ENCODE measurements around the gene FAM136A. TPM values are rescaled to one million over a fixed set of nuclear protein-coding genes. Genes with fewer than 3 reads are reported as not detected.

Gene FAM136A
- total and polyA plus RNA-seq, 2 of the 13 experiments (the other 11 are each of a cell fraction or from before 2014, with no cell fraction given): 77.8 to 126 TPM

DNA sequence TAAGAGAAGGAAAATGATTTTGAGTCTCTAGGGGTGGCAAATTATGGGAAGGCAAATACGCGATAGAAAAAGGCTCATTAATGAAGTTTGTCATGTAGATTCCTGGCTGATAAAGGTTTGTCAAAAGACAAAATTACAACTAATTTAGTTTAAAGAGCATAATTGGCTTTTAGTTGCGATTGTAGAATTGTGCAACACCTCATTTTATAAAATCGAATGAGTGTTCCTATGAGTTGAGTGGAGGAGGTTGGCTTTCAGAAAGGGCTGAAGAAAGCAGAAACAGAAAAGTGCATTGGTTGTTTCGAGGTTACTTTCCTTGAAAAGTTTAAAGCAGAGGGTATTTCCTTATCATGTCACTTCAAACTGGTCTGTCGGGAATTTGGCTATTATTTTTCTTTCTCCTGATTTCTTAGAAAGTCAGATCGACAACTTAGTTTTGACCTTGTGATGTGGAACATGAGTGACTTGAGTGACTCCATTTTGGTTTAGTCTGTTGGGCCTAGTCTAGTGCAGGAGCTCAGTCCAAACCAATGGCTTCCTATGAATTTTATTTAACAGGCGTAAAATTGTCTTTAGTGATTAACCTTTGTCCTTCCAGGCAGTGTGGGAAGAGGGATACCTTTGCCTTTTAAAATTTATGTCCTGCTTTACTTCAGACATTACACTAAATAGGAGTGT, 46.1 kb downstream of the FAM136A start:
- Histone ChIP-seq H3K36me3 (replicated peaks in 1 of 2; ENCODE audit: control insufficient read depth in 1 of 2, insufficient read depth in 2 of 2, low read length in 2 of 2) (peaks cover 0 to 8% of the 10 kb centered on the region in 2 experiments; a peak in 2 of 5 replicates), H3K27me3 (ENCODE audit: control insufficient read depth in 1 of 2, insufficient read depth in 2 of 2, low read length in 2 of 2) (no peaks in the 10 kb centered on the region; a peak in 1 of 5 replicates), H3K9me3 (ENCODE audit: low read length) (no peaks in the 10 kb centered on the region), H3K9ac (ENCODE audit: insufficient read depth, low read depth, low read length) (no peak overlapping the region), H3K4me2 (ENCODE audit: low read depth, low read length) (no peak overlapping the region), H4K20me1 (ENCODE audit: insufficient read depth, low read length) (no peaks in the 10 kb centered on the region), H3K79me2 (ENCODE audit: insufficient read depth, low read length) (peaks cover 21% of the 10 kb centered on the region), H3K27ac (ENCODE audit: extremely low read length, insufficient read depth, low read length) (no peak overlapping the region), H3K4me3 (replicated peaks in 1 of 3; ENCODE audit: insufficient read depth in 1 of 3, low read depth in 2 of 3, low read length in 3 of 3) (no peak overlapping the region), H3K4me1 (ENCODE audit: insufficient read depth, low read length) (peaks cover 34% of the 10 kb centered on the region), H2AFZ (ENCODE audit: low read length) (no peak overlapping the region)
- ChIA-PET CTCF (ENCODE audit: low intra/inter-chr PET ratio, low total read pairs) (no interaction called here), POLR2A (no interaction called here)
- no peak for FAIRE-seq
- TF ChIP-seq, protein P1, sequence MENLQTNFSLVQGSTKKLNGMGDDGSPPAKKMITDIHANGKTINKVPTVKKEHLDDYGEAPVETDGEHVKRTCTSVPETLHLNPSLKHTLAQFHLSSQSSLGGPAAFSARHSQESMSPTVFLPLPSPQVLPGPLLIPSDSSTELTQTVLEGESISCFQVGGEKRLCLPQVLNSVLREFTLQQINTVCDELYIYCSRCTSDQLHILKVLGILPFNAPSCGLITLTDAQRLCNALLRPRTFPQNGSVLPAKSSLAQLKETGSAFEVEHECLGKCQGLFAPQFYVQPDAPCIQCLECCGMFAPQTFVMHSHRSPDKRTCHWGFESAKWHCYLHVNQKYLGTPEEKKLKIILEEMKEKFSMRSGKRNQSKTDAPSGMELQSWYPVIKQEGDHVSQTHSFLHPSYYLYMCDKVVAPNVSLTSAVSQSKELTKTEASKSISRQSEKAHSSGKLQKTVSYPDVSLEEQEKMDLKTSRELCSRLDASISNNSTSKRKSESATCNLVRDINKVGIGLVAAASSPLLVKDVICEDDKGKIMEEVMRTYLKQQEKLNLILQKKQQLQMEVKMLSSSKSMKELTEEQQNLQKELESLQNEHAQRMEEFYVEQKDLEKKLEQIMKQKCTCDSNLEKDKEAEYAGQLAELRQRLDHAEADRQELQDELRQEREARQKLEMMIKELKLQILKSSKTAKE (CRISPR knock-in tag; IDR thresholded peaks at IDR 0.05; ENCODE audit: borderline replicate concordance): no peak
- no peak for TF ChIP-seq ZFAT (CRISPR knock-in tag; conservative IDR thresholded peaks at IDR 0.05)
- peak; percentile 58; the same call in 1 of the 2 replicates for TF ChIP-seq CEBPB (IDR thresholded peaks at IDR 0.05; ENCODE audit: borderline replicate concordance, low read depth, low read length)
- WGBS (ENCODE audit: low lambda C conversion rate): 85% methylated on average over 8 of the region's 8 CpGs
- no peak for DNase-seq (ENCODE audit: low spot score)
- BruUV-seq (replicated peaks): no TSS peak
- in situ Hi-C loops (cut with HindIII; ENCODE audit: extremely low pct_ligation_motif_present, low pct_unique_long_range_greater_than_20kb): no loop called here
- intact Hi-C loops (cut with micrococcal nuclease; ENCODE audit: unreplicated experiment): no loop called here
- ATAC-seq: no peak

DNA sequence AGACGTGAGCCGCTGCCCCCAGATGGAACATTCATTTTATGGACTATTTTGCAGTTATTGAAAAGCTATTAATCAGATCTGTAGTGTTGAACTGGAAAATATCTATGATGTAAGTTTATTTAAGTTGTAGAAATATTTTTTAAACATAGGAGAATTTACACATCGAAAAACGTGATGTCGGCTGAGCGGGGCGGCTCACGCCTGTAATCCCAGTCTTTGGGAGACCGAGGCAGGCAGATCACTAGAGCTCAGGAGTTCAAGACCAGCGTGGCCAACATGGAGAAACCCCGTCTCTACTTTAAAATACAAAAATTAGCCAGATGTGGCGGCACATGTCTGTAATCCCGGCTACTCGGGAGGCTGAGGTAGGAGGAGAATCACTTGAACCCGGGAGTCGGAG, 51.4 kb downstream of the FAM136A start:
- H3K27ac ChIP-seq (ENCODE audit: extremely low read length, insufficient read depth, low read length): no peak overlapping the region
- no peaks in the 10 kb centered on the region for H3K36me3 ChIP-seq (replicated peaks in 1 of 2; ENCODE audit: control insufficient read depth in 1 of 2, insufficient read depth in 2 of 2, low read length in 2 of 2)
- FAIRE-seq: no peak
- TF ChIP-seq NRL (CRISPR knock-in tag; IDR thresholded peaks at IDR 0.05; ENCODE audit: borderline replicate concordance) (no peak), PRPF4 (IDR thresholded peaks at IDR 0.05; ENCODE audit: low read depth, low read length, poor library complexity, severe bottlenecking) (peak; percentile 80), NFIB (CRISPR knock-in tag; IDR thresholded peaks at IDR 0.05; ENCODE audit: borderline replicate concordance) (no peak), ZFP36 (IDR thresholded peaks at IDR 0.05; ENCODE audit: borderline replicate concordance, low read depth, low read length, partially characterized antibody) (no peak), ZNF224 (CRISPR knock-in tag; IDR thresholded peaks at IDR 0.05) (no peak)
- TF ChIP-seq, protein P2, sequence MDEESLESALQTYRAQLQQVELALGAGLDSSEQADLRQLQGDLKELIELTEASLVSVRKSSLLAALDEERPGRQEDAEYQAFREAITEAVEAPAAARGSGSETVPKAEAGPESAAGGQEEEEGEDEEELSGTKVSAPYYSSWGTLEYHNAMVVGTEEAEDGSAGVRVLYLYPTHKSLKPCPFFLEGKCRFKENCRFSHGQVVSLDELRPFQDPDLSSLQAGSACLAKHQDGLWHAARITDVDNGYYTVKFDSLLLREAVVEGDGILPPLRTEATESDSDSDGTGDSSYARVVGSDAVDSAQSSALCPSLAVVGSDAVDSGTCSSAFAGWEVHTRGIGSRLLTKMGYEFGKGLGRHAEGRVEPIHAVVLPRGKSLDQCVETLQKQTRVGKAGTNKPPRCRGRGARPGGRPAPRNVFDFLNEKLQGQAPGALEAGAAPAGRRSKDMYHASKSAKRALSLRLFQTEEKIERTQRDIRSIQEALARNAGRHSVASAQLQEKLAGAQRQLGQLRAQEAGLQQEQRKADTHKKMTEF (CRISPR knock-in tag; IDR thresholded peaks at IDR 0.05): peak; percentile 18; the same call in 1 of the 2 replicates
- H3K4me1 ChIP-seq (ENCODE audit: insufficient read depth, low read length): peaks cover 32% of the 10 kb centered on the region
- WGBS (ENCODE audit: low lambda C conversion rate): 57% methylated on average over 16 of the region's 16 CpGs
- H3K27me3 ChIP-seq (ENCODE audit: control insufficient read depth in 1 of 2, insufficient read depth in 2 of 2, low read length in 2 of 2): no peaks in the 10 kb centered on the region; a peak in 1 of 5 replicates
- no peak overlapping the region for H3K9ac ChIP-seq (ENCODE audit: insufficient read depth, low read depth, low read length)
- in situ Hi-C loops (cut with HindIII; ENCODE audit: extremely low pct_ligation_motif_present, low pct_unique_long_range_greater_than_20kb): no loop called here
- no peaks in the 10 kb centered on the region for H3K9me3 ChIP-seq (ENCODE audit: low read length)
- ATAC-seq: no peak
- peaks cover 10% of the 10 kb centered on the region for H4K20me1 ChIP-seq (ENCODE audit: insufficient read depth, low read length)
- H3K4me3 ChIP-seq (replicated peaks in 1 of 3; ENCODE audit: insufficient read depth in 1 of 3, low read depth in 2 of 3, low read length in 3 of 3): no peak overlapping the region; a peak in 1 of 6 replicates
- DNase-seq (ENCODE audit: low spot score): no peak
- peak overlapping the region; percentile 33; the same call in 1 of the 2 replicates for H3K4me2 ChIP-seq (ENCODE audit: low read depth, low read length)
- no peak overlapping the region for H2AFZ ChIP-seq (ENCODE audit: low read length)
- ChIA-PET POLR2A (interaction anchor here (1.5 to 4.4 kb wide), 3 partner anchors 10 to 142 kb away, joined by 3 to 34 read pairs (median 7); partner anchors contain the start of gene SNRPG), CTCF (ENCODE audit: low intra/inter-chr PET ratio, low total read pairs) (no interaction called here)
- no TSS peak for BruUV-seq (replicated peaks)
- peaks cover 30% of the 10 kb centered on the region for H3K79me2 ChIP-seq (ENCODE audit: insufficient read depth, low read length)
- intact Hi-C loops (cut with micrococcal nuclease; ENCODE audit: unreplicated experiment): no loop called here

Measured in HepG2 (cell line).